H1 (cell line): ENCODE data around the gene ARMH3. TPM values are rescaled to one million over a fixed set of nuclear protein-coding genes. Genes with fewer than 3 reads are reported as not detected.
A peak's percentile ranks its signal among the peaks of the same experiment; 100 is the strongest.

ENCODE experiments used
- CBX5 ChIP-seq: fragments of 300-800, 300-1000 bp; sonication (generic); IDR thresholded peaks from 2 replicates; pipeline ENCODE4 v1.7.1; 2016; ENCODE audit warnings: antibody characterized with exemption, low read length, low read depth
- CHD1 ChIP-seq: IDR thresholded peaks from 2 replicates; pipeline ENCODE4 v1.6.1; 2012; ENCODE audit warnings: low read depth, low read length, improper control_type of control experiment
- EP300 ChIP-seq, 2 experiments: IDR thresholded peaks; 1 replicate in 1 of 2; 2 replicates in 1 of 2; pipeline ENCODE4 v1.6.1; 2011 to 2012; ENCODE audit warnings: low read depth in 2 of 2, low read length in 2 of 2, mild to moderate bottlenecking in 2 of 2, borderline replicate concordance in 1 of 2, inconsistent platforms in 1 of 2, moderate library complexity in 1 of 2
- FOSL1 ChIP-seq: IDR thresholded peaks from 2 replicates; pipeline ENCODE4 v1.6.1; 2011; ENCODE audit warnings: mild to moderate bottlenecking, low read depth, low read length, moderate library complexity; ENCODE audit not compliant: insufficient read depth
- JUND ChIP-seq: IDR thresholded peaks from 2 replicates; pipeline ENCODE4 v1.6.1; 2011; ENCODE audit warnings: mild to moderate bottlenecking, improper control_type of control experiment, low read length
- TBP ChIP-seq: IDR thresholded peaks from 2 replicates; pipeline ENCODE4 v1.6.1; 2011; ENCODE audit warnings: low read depth, low read length, improper control_type of control experiment
- polyA plus RNA-seq, 7 experiments: library from polyadenylated mRNA; depleted of rRNA in 3 of 7; stranded (reverse) in 5 of 7; unstranded in 2 of 7; fragments of >200 nt in 5 of 7; fragments of 200-250 nt in 2 of 7; gene quantifications; 1 replicate in 5 of 7; 2 replicates in 1 of 7; 4 replicates in 1 of 7; pipeline versions ENCODE4 v1.2.1 to v1.2.3, GENCODE V29; 2011 to 2013; ENCODE audit warnings: missing spikeins in 2 of 7, mixed read lengths in 2 of 7
- total RNA-seq: library from RNA; stranded (reverse); fragmentation: NEBNext Ultra II Directional; extraction: Animal tissue kit (Norgen Biotek cat#: 25700); gene quantifications from 2 replicates; pipeline ENCODE4 v1.2.1, GENCODE V29; 2021
- TF ChIP-seq, protein P1 (sequence below): IDR thresholded peaks from 2 replicates; pipeline ENCODE4 v1.6.1; 2012; ENCODE audit warnings: low read length, inconsistent platforms
- TF ChIP-seq, protein P2 (sequence below): fragments of 300-600 bp; sonication (generic); IDR thresholded peaks from 2 replicates; pipeline ENCODE4 v1.7.1; 2012; ENCODE audit warnings: low read length, moderate library complexity, mild to moderate bottlenecking, inconsistent platforms; ENCODE audit not compliant: insufficient replicate concordance

ARMH3 gene
- total and polyA plus RNA-seq, 2 of the 8 experiments (the other 6 are each of a cell fraction or from before 2014, with no cell fraction given) = 11.6 to 18.3 TPM

DNA sequence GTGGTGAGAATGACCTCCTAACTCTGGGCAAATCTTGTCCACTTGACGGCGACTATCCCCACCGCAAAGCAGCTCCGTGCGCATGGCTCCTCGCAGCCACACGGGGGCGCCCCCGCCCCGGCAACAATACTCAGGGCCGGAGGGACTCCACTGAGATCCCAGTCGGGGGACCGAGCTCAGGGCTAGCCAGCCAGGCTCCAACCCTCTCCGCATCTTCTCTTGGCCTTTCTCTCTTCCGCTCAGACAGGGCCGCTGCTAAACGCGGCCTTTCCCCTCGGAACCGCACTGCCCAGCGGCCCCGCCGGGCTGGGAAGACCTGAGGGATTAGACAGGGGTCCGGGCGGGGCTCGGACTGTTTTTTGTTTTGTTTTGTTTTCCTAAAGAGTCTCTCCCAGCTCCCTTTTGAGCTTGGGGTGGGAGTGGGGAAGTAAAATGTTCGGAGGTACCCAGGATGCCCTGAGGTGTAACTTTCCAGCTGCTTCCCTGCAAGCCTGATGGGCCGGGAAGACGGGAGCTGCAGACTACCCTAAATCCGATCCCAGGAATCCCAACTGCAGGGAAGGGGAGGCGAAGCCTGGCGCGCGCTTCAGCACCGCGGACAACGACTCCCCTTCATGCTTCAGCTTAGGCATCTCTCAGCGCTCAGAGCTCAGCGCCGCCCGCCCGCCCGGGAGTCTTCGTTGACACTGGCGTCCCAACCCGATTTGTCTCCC is 215.1 kb downstream of the ARMH3 start (continued):
- TF ChIP-seq, protein P1, sequence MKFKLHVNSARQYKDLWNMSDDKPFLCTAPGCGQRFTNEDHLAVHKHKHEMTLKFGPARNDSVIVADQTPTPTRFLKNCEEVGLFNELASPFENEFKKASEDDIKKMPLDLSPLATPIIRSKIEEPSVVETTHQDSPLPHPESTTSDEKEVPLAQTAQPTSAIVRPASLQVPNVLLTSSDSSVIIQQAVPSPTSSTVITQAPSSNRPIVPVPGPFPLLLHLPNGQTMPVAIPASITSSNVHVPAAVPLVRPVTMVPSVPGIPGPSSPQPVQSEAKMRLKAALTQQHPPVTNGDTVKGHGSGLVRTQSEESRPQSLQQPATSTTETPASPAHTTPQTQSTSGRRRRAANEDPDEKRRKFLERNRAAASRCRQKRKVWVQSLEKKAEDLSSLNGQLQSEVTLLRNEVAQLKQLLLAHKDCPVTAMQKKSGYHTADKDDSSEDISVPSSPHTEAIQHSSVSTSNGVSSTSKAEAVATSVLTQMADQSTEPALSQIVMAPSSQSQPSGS = no peak; the same call in 1 of the 2 replicates
- TF ChIP-seq TBP (peak; percentile 50; the same call in 1 of the 2 replicates), CHD1 (no peak), CBX5 (no peak), FOSL1 (no peak), EP300 (IDR thresholded peaks at IDR 0.05; ENCODE audit: borderline replicate concordance in 1 of 2, low read depth in 2 of 2, low read length in 2 of 2) (no peak), JUND (peak; percentile 14; the same call in 1 of the 2 replicates)
- TF ChIP-seq, protein P2, sequence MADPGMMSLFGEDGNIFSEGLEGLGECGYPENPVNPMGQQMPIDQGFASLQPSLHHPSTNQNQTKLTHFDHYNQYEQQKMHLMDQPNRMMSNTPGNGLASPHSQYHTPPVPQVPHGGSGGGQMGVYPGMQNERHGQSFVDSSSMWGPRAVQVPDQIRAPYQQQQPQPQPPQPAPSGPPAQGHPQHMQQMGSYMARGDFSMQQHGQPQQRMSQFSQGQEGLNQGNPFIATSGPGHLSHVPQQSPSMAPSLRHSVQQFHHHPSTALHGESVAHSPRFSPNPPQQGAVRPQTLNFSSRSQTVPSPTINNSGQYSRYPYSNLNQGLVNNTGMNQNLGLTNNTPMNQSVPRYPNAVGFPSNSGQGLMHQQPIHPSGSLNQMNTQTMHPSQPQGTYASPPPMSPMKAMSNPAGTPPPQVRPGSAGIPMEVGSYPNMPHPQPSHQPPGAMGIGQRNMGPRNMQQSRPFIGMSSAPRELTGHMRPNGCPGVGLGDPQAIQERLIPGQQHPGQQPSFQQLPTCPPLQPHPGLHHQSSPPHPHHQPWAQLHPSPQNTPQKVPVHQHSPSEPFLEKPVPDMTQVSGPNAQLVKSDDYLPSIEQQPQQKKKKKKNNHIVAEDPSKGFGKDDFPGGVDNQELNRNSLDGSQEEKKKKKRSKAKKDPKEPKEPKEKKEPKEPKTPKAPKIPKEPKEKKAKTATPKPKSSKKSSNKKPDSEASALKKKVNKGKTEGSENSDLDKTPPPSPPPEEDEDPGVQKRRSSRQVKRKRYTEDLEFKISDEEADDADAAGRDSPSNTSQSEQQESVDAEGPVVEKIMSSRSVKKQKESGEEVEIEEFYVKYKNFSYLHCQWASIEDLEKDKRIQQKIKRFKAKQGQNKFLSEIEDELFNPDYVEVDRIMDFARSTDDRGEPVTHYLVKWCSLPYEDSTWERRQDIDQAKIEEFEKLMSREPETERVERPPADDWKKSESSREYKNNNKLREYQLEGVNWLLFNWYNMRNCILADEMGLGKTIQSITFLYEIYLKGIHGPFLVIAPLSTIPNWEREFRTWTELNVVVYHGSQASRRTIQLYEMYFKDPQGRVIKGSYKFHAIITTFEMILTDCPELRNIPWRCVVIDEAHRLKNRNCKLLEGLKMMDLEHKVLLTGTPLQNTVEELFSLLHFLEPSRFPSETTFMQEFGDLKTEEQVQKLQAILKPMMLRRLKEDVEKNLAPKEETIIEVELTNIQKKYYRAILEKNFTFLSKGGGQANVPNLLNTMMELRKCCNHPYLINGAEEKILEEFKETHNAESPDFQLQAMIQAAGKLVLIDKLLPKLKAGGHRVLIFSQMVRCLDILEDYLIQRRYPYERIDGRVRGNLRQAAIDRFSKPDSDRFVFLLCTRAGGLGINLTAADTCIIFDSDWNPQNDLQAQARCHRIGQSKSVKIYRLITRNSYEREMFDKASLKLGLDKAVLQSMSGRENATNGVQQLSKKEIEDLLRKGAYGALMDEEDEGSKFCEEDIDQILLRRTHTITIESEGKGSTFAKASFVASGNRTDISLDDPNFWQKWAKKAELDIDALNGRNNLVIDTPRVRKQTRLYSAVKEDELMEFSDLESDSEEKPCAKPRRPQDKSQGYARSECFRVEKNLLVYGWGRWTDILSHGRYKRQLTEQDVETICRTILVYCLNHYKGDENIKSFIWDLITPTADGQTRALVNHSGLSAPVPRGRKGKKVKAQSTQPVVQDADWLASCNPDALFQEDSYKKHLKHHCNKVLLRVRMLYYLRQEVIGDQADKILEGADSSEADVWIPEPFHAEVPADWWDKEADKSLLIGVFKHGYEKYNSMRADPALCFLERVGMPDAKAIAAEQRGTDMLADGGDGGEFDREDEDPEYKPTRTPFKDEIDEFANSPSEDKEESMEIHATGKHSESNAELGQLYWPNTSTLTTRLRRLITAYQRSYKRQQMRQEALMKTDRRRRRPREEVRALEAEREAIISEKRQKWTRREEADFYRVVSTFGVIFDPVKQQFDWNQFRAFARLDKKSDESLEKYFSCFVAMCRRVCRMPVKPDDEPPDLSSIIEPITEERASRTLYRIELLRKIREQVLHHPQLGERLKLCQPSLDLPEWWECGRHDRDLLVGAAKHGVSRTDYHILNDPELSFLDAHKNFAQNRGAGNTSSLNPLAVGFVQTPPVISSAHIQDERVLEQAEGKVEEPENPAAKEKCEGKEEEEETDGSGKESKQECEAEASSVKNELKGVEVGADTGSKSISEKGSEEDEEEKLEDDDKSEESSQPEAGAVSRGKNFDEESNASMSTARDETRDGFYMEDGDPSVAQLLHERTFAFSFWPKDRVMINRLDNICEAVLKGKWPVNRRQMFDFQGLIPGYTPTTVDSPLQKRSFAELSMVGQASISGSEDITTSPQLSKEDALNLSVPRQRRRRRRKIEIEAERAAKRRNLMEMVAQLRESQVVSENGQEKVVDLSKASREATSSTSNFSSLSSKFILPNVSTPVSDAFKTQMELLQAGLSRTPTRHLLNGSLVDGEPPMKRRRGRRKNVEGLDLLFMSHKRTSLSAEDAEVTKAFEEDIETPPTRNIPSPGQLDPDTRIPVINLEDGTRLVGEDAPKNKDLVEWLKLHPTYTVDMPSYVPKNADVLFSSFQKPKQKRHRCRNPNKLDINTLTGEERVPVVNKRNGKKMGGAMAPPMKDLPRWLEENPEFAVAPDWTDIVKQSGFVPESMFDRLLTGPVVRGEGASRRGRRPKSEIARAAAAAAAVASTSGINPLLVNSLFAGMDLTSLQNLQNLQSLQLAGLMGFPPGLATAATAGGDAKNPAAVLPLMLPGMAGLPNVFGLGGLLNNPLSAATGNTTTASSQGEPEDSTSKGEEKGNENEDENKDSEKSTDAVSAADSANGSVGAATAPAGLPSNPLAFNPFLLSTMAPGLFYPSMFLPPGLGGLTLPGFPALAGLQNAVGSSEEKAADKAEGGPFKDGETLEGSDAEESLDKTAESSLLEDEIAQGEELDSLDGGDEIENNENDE = no peak
